Mesothelial cell of epicardium (in vitro differentiated cells): ENCODE data around the gene ASTN2. TPM values are rescaled to one million over a fixed set of nuclear protein-coding genes. Genes with fewer than 3 reads are reported as not detected.

Experiments used
- DNase-seq, 2 experiments: peaks; one replicate each; pipeline ENCODE4 v3.0.0; 2021; ENCODE audit warnings: low spot score in 2 of 2; ENCODE audit not compliant: unreplicated experiment in 2 of 2
- H3K27ac Mint-ChIP-seq: 2 replicates; pipeline ENCODE4 v1.8.0; 2021; ENCODE audit warnings: mixed read lengths
- H3K27me3 Mint-ChIP-seq: 2 replicates; pipeline ENCODE4 v1.8.0; 2021; ENCODE audit warnings: low read depth, mixed read lengths
- H3K36me3 Mint-ChIP-seq: 2 replicates; pipeline ENCODE4 v1.8.0; 2021; ENCODE audit warnings: mixed read lengths
- H3K4me1 Mint-ChIP-seq: 2 replicates; pipeline ENCODE4 v1.8.0; 2021; ENCODE audit warnings: mixed read lengths
- H3K4me3 Mint-ChIP-seq: 2 replicates; pipeline ENCODE4 v1.8.0; 2021; ENCODE audit warnings: mild to moderate bottlenecking, moderate library complexity, mixed read lengths
- H3K9me3 Mint-ChIP-seq: 2 replicates; pipeline ENCODE4 v1.8.0; 2021; ENCODE audit warnings: mixed read lengths
- total RNA-seq: library from RNA; stranded (reverse); gene quantifications from 3 replicates; pipeline ENCODE4 v1.2.1, GENCODE V29; 2021
- TF ChIP-seq, protein P1 (sequence below): fragments of 200-600 bp; sonication (generic); IDR thresholded peaks from one replicate; pipeline ENCODE4 v1.5.0; 2021; ENCODE audit warnings: antibody characterized with exemption; ENCODE audit not compliant: unreplicated experiment

The ASTN2 gene
- total RNA-seq, 1 donor from 2014 or later = 12.2 TPM

DNA sequence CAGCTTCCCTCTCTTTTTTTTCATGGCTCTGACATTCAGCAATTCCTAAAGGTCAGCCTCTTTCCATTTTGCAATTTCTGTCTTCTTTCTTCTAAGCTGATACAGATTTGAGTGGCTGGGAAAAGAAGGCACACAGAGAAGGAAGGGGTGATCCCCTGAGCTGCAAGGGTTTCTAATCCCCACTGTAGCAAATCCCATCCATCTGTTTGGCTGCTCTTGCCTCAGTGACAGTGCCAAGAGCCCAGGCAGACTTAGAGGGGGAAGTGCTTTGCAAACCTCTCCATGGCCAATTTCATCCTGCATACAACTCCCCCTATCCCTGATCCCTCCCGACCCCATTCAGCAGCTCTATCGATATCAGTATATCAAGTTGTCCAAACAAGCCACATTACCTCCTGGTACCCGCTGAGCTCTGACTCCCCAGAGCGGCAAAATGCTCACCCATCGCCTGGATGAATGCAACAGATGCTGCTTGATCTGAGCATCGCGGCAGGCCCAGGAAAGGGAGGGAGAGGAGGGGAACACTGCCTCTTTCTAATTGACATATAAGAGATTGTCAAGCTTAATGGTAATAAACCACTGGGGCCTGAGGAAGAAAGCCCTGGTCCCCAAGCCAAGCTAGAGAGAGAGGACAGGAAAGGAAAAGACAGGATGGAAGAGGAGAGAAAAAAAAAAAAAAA lies 268.9 kb downstream of the ASTN2 start:
- no peaks in the 10 kb centered on the region for H3K36me3 Mint-ChIP-seq
- no peak for DNase-seq
- H3K4me3 Mint-ChIP-seq = no peak overlapping the region
- no peaks in the 10 kb centered on the region for H3K4me1 Mint-ChIP-seq
- TF ChIP-seq, protein P1, sequence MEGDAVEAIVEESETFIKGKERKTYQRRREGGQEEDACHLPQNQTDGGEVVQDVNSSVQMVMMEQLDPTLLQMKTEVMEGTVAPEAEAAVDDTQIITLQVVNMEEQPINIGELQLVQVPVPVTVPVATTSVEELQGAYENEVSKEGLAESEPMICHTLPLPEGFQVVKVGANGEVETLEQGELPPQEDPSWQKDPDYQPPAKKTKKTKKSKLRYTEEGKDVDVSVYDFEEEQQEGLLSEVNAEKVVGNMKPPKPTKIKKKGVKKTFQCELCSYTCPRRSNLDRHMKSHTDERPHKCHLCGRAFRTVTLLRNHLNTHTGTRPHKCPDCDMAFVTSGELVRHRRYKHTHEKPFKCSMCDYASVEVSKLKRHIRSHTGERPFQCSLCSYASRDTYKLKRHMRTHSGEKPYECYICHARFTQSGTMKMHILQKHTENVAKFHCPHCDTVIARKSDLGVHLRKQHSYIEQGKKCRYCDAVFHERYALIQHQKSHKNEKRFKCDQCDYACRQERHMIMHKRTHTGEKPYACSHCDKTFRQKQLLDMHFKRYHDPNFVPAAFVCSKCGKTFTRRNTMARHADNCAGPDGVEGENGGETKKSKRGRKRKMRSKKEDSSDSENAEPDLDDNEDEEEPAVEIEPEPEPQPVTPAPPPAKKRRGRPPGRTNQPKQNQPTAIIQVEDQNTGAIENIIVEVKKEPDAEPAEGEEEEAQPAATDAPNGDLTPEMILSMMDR = no peak
- H3K27me3 Mint-ChIP-seq = peaks cover 7% of the 10 kb centered on the region
- H3K9me3 Mint-ChIP-seq = no peaks in the 10 kb centered on the region
- H3K27ac Mint-ChIP-seq = no peak overlapping the region

DNA sequence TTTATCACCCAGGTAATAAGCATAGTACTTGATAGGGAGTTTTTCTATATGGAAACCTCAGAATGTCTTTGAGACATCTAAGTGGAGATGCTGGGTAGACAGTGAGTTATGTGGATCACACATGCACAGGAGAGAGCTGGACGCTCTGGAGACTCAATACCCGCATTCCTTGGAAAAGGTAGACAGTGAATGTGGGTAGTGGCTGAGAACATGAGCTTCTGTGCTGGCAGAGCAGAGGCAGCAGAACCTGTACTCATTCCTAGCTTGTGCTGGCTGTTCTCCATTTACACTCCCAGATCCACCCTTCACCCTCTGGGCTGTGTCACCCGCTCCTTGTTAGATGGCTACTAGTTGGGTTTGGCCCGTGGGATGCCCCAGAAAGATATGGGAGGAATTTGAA lies 269.8 kb downstream of the ASTN2 start:
- H3K4me1 Mint-ChIP-seq = no peaks in the 10 kb centered on the region
- DNase-seq = no peak
- H3K9me3 Mint-ChIP-seq = no peaks in the 10 kb centered on the region
- no peak overlapping the region for H3K27ac Mint-ChIP-seq
- TF ChIP-seq, protein P1 = no peak
- H3K36me3 Mint-ChIP-seq = no peaks in the 10 kb centered on the region
- H3K27me3 Mint-ChIP-seq = peaks cover 10% of the 10 kb centered on the region
- H3K4me3 Mint-ChIP-seq = no peak overlapping the region

DNA sequence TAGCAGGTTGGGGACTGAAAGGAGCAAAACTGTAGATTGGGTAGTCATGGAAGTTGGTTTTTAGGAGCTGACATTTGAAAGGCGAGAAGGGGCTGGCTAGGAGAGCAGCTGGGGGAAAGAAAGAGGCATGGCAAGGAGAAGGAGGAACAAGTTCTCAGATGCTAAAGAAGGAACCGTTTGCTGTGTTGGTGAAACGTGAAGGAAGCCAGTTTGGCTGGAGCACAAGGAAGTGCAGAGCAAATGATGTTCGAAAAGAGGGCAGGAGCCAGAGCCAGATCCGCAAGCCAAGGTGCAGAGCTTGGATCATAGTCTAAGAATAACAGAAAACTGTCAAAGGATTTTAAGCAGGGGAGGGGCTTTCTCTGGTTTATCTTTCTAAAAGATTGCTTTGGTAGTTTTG lies 276.6 kb downstream of the ASTN2 start:
- no peak overlapping the region for H3K27ac Mint-ChIP-seq
- no peak overlapping the region for H3K4me3 Mint-ChIP-seq
- H3K27me3 Mint-ChIP-seq = peaks cover 19% of the 10 kb centered on the region
- H3K36me3 Mint-ChIP-seq = no peaks in the 10 kb centered on the region
- TF ChIP-seq, protein P1 = no peak
- DNase-seq = no peak
- peaks cover 2% of the 10 kb centered on the region for H3K4me1 Mint-ChIP-seq
- H3K9me3 Mint-ChIP-seq = no peaks in the 10 kb centered on the region

DNA sequence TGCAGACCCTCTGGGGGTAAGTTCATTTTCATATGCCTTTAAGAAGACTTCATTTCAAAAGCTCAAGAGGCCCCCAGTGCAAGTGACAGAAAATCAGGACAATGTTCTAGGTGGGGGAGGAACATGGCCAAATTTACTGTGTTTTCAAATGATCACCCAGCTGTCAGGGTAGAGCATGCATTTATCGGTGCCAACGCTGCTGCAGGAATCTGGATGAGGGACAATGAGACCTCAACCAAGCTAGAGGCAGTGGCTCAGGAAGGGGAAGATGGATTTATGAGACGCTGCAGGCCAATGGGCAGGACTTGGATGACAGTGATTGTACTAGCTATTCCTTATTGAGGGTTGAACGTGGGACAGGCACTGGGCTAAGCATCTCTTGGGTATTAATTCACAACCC lies 278.4 kb downstream of the ASTN2 start:
- no peak for DNase-seq
- Mint-ChIP-seq H3K27ac (no peak overlapping the region), H3K4me1 (peaks cover 2% of the 10 kb centered on the region), H3K9me3 (no peaks in the 10 kb centered on the region), H3K4me3 (no peak overlapping the region), H3K27me3 (peaks cover 18% of the 10 kb centered on the region), H3K36me3 (no peaks in the 10 kb centered on the region)
- TF ChIP-seq, protein P1 = no peak

DNA sequence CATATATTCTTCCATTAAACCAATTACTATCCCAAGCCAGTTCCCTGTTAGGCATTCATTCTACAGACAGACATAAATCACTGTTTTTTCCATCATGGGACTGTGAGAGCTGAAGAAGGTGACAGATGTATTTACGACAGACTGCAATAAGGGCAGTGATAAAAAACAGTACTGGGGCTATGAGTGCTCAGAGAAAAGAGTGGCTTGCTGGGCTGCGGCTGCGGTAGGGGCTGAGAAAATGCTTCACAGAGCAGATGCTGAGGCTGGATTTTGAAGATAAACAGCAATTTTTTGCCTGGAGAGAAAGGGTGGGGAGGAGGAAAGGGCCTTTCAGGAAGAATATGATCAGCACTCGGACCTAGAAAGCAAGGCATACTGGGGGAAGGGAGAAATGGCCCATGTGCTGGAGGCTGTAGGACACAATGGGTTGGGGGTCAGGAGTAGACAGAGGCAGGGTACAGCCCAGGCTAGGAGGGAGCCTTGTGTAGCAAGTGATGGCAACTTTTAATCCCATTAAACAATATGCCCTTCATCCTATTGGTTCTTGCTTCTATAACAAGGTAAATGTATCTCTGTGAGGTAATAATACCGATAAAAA lies 279.3 kb downstream of the ASTN2 start:
- Mint-ChIP-seq H3K27ac (no peak overlapping the region), H3K27me3 (peaks cover 16% of the 10 kb centered on the region), H3K4me1 (peaks cover 2% of the 10 kb centered on the region), H3K9me3 (no peaks in the 10 kb centered on the region), H3K36me3 (no peaks in the 10 kb centered on the region), H3K4me3 (no peak overlapping the region)
- DNase-seq = no peak
- TF ChIP-seq, protein P1 = no peak
